EH (cell line): ENCODE results near the gene PRKCE.
A peak's percentile ranks its signal among the peaks of the same experiment; 100 is the strongest.

Source experiments
- DNase-seq: peaks from one replicate; pipeline ENCODE4 v3.0.0-alpha.2; 2015; ENCODE audit warnings: low read depth

Gene PRKCE

GRCh38 chr2:45813003-45813941 is 161.8 kb downstream of the PRKCE start:
- DNase-seq = peak; percentile 64

- no peak for DNase-seq
Observed at GRCh38 chr2:45814488-45814887, 163.0 kb downstream of the PRKCE start.

GRCh38 chr2:45814951-45815621 is 163.6 kb downstream of the PRKCE start:
- DNase-seq = no peak

GRCh38 chr2:45816272-45816671 is 164.8 kb downstream of the PRKCE start:
- DNase-seq = peak; percentile 65

GRCh38 chr2:45818591-45818990 is 167.1 kb downstream of the PRKCE start:
- no peak for DNase-seq

GRCh38 chr2:45820048-45820447 is 168.6 kb downstream of the PRKCE start:
- DNase-seq = no peak

- peak; percentile 54 for DNase-seq
Observed at GRCh38 chr2:45821558-45822271, 170.2 kb downstream of the PRKCE start.

GRCh38 chr2:45822272-45822630 is 170.8 kb downstream of the PRKCE start:
- no peak for DNase-seq

GRCh38 chr2:45823723-45824206 is 172.3 kb downstream of the PRKCE start:
- no peak for DNase-seq

- no peak for DNase-seq
Observed at GRCh38 chr2:45825001-45825651, 173.7 kb downstream of the PRKCE start.

- no peak for DNase-seq
Observed at GRCh38 chr2:45826460-45826859, 175.0 kb downstream of the PRKCE start.

GRCh38 chr2:45826884-45827635 is 175.6 kb downstream of the PRKCE start:
- peak; percentile 82 for DNase-seq

GRCh38 chr2:45830322-45830721 is 178.8 kb downstream of the PRKCE start:
- DNase-seq = no peak

- no peak for DNase-seq
Observed at GRCh38 chr2:45833301-45833967, 182.0 kb downstream of the PRKCE start.

GRCh38 chr2:45833968-45834344 is 182.5 kb downstream of the PRKCE start:
- DNase-seq = no peak

GRCh38 chr2:45834372-45834771 is 182.9 kb downstream of the PRKCE start:
- DNase-seq = no peak

- no peak for DNase-seq
Observed at GRCh38 chr2:45834858-45835257, 183.4 kb downstream of the PRKCE start.

GRCh38 chr2:45836316-45836715 is 184.8 kb downstream of the PRKCE start:
- DNase-seq = no peak

- no peak for DNase-seq
Observed at GRCh38 chr2:45836740-45837139, 185.3 kb downstream of the PRKCE start.

GRCh38 chr2:45837812-45838341 is 186.4 kb downstream of the PRKCE start:
- DNase-seq = no peak
